ENCODE measurements around the gene EP400. TPM values are rescaled to one million over a fixed set of nuclear protein-coding genes. Genes with fewer than 3 reads are reported as not detected.

EP400 gene
- polyA plus RNA-seq, 1 donor = 31.9 TPM

- Histone ChIP-seq H3K4me3 (ENCODE audit: low read length) (no peak overlapping the region), H3K4me1 (ENCODE audit: control insufficient read depth, insufficient read depth, low read length) (no peaks in the 10 kb centered on the region), H3K36me3 (ENCODE audit: control insufficient read depth, insufficient read depth, low read length) (peaks cover 76% of the 10 kb centered on the region), H3K27me3 (ENCODE audit: control insufficient read depth, insufficient read depth, low read length) (no peaks in the 10 kb centered on the region), H3K27ac (ENCODE audit: low read length) (no peak overlapping the region), H3K9me3 (ENCODE audit: control insufficient read depth, low read depth, low read length) (no peaks in the 10 kb centered on the region)
- no peak for DNase-seq
- WGBS (ENCODE audit: insufficient coverage, low lambda C conversion rate) = no CpG with 5 or more reads among the region's 20 CpGs
Measured at GRCh38 chr12:131912518-131913274, 37.0 kb upstream of the EP400 start.

DNA sequence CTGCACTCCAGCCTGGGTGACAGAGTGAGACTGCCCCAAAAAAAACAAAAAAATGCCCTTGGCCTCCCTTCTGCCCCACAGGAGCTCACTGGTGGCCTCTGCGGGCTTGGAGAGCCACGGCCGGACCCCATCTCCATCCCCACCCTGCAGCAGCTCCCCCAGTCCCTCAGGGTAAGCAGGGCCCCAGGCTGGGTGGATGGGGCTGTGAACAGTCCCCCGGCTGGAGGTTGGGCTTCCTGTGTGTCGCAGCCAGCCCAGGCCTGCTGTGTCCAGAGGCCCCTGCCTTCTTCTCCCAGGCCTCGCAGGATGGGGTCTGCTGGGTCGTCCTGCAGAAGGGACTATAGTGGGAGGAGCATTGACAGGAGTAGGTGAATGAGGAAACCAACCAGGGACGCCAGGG, 36.1 kb upstream of the EP400 start:
- Histone ChIP-seq H3K4me1 (ENCODE audit: control insufficient read depth, insufficient read depth, low read length) (no peaks in the 10 kb centered on the region), H3K36me3 (ENCODE audit: control insufficient read depth, insufficient read depth, low read length) (peaks cover 82% of the 10 kb centered on the region), H3K4me3 (ENCODE audit: low read length) (no peak overlapping the region), H3K27me3 (ENCODE audit: control insufficient read depth, insufficient read depth, low read length) (no peaks in the 10 kb centered on the region), H3K9me3 (ENCODE audit: control insufficient read depth, low read depth, low read length) (no peaks in the 10 kb centered on the region), H3K27ac (ENCODE audit: low read length) (no peak overlapping the region)
- no CpG with 5 or more reads among the region's 8 CpGs for WGBS (ENCODE audit: insufficient coverage, low lambda C conversion rate)
- no peak for DNase-seq

DNA sequence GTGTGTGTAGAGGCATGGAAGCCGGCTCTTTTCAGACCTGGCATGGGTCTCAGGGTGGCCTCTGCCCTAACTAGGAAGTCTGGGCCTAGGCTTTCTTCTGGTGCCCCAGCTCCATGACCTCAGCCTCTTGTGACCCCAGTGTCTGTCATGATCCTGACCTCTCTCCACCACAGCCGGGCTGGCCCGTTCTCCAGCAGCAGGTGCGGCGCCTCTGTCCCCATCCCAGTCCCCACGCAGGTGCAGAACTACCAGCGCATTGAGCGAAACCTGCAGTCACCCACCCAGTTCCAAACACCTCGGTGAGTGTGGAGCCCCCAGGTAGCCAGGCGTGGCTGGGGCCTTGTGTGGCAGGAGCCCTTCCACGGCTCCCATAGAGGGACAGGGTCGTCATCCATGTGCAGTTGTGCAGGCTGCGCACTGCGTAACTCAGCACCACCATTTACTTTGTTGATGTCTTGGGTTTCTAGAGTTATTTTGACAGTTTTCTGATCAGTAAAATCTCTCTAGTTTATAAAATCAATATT, 35.5 kb upstream of the EP400 start:
- H3K9me3 ChIP-seq (ENCODE audit: control insufficient read depth, low read depth, low read length) = no peaks in the 10 kb centered on the region

GRCh38 chr12:131915000-131915689, 34.6 kb upstream of the EP400 start:
- H3K4me3 ChIP-seq (ENCODE audit: low read length) = no peak overlapping the region
- no CpG with 5 or more reads among the region's 20 CpGs for WGBS (ENCODE audit: insufficient coverage, low lambda C conversion rate)

More for the DNA sequence above, 35.5 kb upstream of the EP400 start:
- H3K27me3 ChIP-seq (ENCODE audit: control insufficient read depth, insufficient read depth, low read length) = no peaks in the 10 kb centered on the region
- no peak overlapping the region for H3K4me3 ChIP-seq (ENCODE audit: low read length)
- no peaks in the 10 kb centered on the region for H3K4me1 ChIP-seq (ENCODE audit: control insufficient read depth, insufficient read depth, low read length)
- DNase-seq = no peak
- WGBS (ENCODE audit: insufficient coverage, low lambda C conversion rate) = no CpG with 5 or more reads among the region's 14 CpGs
- no peak overlapping the region for H3K27ac ChIP-seq (ENCODE audit: low read length)
- peaks cover 80% of the 10 kb centered on the region for H3K36me3 ChIP-seq (ENCODE audit: control insufficient read depth, insufficient read depth, low read length)

DNA sequence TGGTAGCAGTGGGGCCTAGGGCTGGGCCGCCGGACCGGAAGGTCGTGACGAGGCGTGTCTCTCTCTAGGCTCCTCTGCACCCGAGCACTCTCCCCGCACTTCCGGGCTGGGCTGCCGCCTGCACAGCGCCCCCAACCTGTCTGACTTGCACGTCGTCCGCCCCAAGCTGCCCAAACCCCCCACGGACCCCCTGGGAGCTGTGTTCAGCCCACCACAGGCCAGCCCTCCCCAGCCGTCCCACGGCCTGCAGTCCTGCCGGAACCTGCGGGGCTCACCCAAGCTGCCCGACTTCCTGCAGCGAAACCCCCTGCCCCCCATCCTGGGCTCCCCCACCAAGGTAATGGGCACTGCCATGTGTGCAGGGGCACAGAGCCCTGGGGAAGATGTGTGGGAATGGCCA, 33.9 kb upstream of the EP400 start:
- H3K27me3 ChIP-seq (ENCODE audit: control insufficient read depth, insufficient read depth, low read length) = no peaks in the 10 kb centered on the region
- no CpG with 5 or more reads among the region's 21 CpGs for WGBS (ENCODE audit: insufficient coverage, low lambda C conversion rate)
- no peak overlapping the region for H3K27ac ChIP-seq (ENCODE audit: low read length)
- peaks cover 81% of the 10 kb centered on the region for H3K36me3 ChIP-seq (ENCODE audit: control insufficient read depth, insufficient read depth, low read length)
- no peak for DNase-seq
- no peaks in the 10 kb centered on the region for H3K4me1 ChIP-seq (ENCODE audit: control insufficient read depth, insufficient read depth, low read length)
- no peak overlapping the region for H3K4me3 ChIP-seq (ENCODE audit: low read length)
- no peaks in the 10 kb centered on the region for H3K9me3 ChIP-seq (ENCODE audit: control insufficient read depth, low read depth, low read length)

More at GRCh38 chr12:131915000-131915689, 34.6 kb upstream of the EP400 start:
- H3K27me3 ChIP-seq (ENCODE audit: control insufficient read depth, insufficient read depth, low read length) = no peaks in the 10 kb centered on the region
- H3K36me3 ChIP-seq (ENCODE audit: control insufficient read depth, insufficient read depth, low read length) = peaks cover 81% of the 10 kb centered on the region
- no peaks in the 10 kb centered on the region for H3K9me3 ChIP-seq (ENCODE audit: control insufficient read depth, low read depth, low read length)
- no peak for DNase-seq
- no peaks in the 10 kb centered on the region for H3K4me1 ChIP-seq (ENCODE audit: control insufficient read depth, insufficient read depth, low read length)
- H3K27ac ChIP-seq (ENCODE audit: low read length) = no peak overlapping the region

GRCh38 chr12:131916306-131917138, 33.2 kb upstream of the EP400 start:
- no peak overlapping the region for H3K4me3 ChIP-seq (ENCODE audit: low read length)
- H3K27me3 ChIP-seq (ENCODE audit: control insufficient read depth, insufficient read depth, low read length) = no peaks in the 10 kb centered on the region
- H3K36me3 ChIP-seq (ENCODE audit: control insufficient read depth, insufficient read depth, low read length) = peaks cover 83% of the 10 kb centered on the region
- H3K27ac ChIP-seq (ENCODE audit: low read length) = no peak overlapping the region
- 90% methylated on average over 2 of the region's 36 CpGs for WGBS (ENCODE audit: insufficient coverage, low lambda C conversion rate)
- no peaks in the 10 kb centered on the region for H3K9me3 ChIP-seq (ENCODE audit: control insufficient read depth, low read depth, low read length)
- no peak for DNase-seq
- H3K4me1 ChIP-seq (ENCODE audit: control insufficient read depth, insufficient read depth, low read length) = no peaks in the 10 kb centered on the region

- Histone ChIP-seq H3K9me3 (ENCODE audit: control insufficient read depth, low read depth, low read length) (no peaks in the 10 kb centered on the region), H3K36me3 (ENCODE audit: control insufficient read depth, insufficient read depth, low read length) (peaks cover 80% of the 10 kb centered on the region), H3K4me1 (ENCODE audit: control insufficient read depth, insufficient read depth, low read length) (no peaks in the 10 kb centered on the region), H3K27ac (ENCODE audit: low read length) (no peak overlapping the region), H3K27me3 (ENCODE audit: control insufficient read depth, insufficient read depth, low read length) (no peaks in the 10 kb centered on the region), H3K4me3 (ENCODE audit: low read length) (no peak overlapping the region)
- DNase-seq = no peak
- no CpG with 5 or more reads among the region's 31 CpGs for WGBS (ENCODE audit: insufficient coverage, low lambda C conversion rate)
Measured at GRCh38 chr12:131917139-131917710, 32.5 kb upstream of the EP400 start.

GRCh38 chr12:131917711-131918306, 31.9 kb upstream of the EP400 start:
- Histone ChIP-seq H3K36me3 (ENCODE audit: control insufficient read depth, insufficient read depth, low read length) (peaks cover 77% of the 10 kb centered on the region), H3K27ac (ENCODE audit: low read length) (no peak overlapping the region), H3K9me3 (ENCODE audit: control insufficient read depth, low read depth, low read length) (no peaks in the 10 kb centered on the region), H3K27me3 (ENCODE audit: control insufficient read depth, insufficient read depth, low read length) (no peaks in the 10 kb centered on the region), H3K4me3 (ENCODE audit: low read length) (no peak overlapping the region), H3K4me1 (ENCODE audit: control insufficient read depth, insufficient read depth, low read length) (no peaks in the 10 kb centered on the region)
- no peak for DNase-seq
- no CpG with 5 or more reads among the region's 18 CpGs for WGBS (ENCODE audit: insufficient coverage, low lambda C conversion rate)

DNA sequence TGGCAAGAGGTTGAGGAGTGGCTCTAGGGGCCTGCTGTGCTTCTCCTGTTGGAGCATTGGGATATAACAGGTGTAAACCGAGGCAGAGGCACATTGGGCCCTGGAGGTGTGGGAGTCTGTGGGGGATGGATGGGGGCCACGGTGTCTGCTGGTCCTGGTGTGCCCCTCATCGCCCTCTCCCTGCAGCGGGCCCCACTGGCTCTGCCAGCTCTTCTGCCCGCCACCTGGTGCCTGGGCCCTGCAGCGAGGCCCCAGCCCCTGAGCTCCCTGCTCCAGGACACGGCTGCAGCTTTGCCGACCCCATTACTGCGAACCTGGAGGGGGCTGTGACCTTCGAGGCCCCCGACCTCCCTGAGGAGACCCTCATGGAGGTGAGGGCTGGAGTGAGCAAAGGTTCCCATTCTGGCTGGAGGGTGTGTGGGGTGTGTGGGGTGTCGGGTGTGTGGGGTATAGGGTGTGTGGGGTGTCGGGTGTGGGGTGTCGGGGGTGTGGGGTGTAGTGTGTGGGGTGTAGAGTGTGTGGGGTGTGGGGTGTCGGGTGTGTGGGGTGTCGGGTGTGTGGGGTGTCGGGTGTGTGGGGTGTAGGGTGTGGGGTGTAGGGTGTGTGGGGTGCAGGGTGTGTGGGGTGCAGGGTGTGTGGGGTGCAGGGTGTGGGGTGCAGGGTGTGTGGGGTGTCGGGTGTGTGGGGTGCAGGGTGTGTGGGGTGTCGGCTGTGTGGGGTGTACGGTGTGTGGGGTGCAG, 31.3 kb upstream of the EP400 start:
- H3K36me3 ChIP-seq (ENCODE audit: control insufficient read depth, insufficient read depth, low read length) = peaks cover 72% of the 10 kb centered on the region
- H3K4me3 ChIP-seq (ENCODE audit: low read length) = no peak overlapping the region
- no peaks in the 10 kb centered on the region for H3K4me1 ChIP-seq (ENCODE audit: control insufficient read depth, insufficient read depth, low read length)
- H3K27me3 ChIP-seq (ENCODE audit: control insufficient read depth, insufficient read depth, low read length) = no peaks in the 10 kb centered on the region
- no peak for DNase-seq
- WGBS (ENCODE audit: insufficient coverage, low lambda C conversion rate) = no CpG with 5 or more reads among the region's 20 CpGs
- H3K9me3 ChIP-seq (ENCODE audit: control insufficient read depth, low read depth, low read length) = no peaks in the 10 kb centered on the region
- H3K27ac ChIP-seq (ENCODE audit: low read length) = no peak overlapping the region
